HEK293T (cell line): ENCODE data around the gene ODAD3.
A peak's percentile ranks its signal among the peaks of the same experiment; 100 is the strongest.
"Not testable (repeated sequence)": the region's sequence is repeated elsewhere in the genome, so short reads cannot be mapped to it uniquely, and the experiment has no call there.

Experiments used
- CTCF ChIA-PET: fragments of 350-600 bp; formaldehyde crosslinking; extraction: SDS; loops from one replicate; lab custom pipeline; 2021; ENCODE audit warnings: antibody characterized with exemption, inconsistent platforms; lab: Yijun Ruan, JAX
- POLR2A ChIA-PET: fragments of 350-600 bp; formaldehyde crosslinking; extraction: SDS; loops from one replicate; lab custom pipeline; 2020; ENCODE audit warnings: antibody characterized with exemption, inconsistent platforms; lab: Yijun Ruan, JAX
- DNase-seq: peaks from one replicate; pipeline ENCODE4 v3.0.0; 2012; ENCODE audit warnings: mixed read lengths; ENCODE audit errors: extremely low spot score
- BHLHE40 ChIP-seq: fragments of 450-650 bp; IDR thresholded peaks from 2 replicates; pipeline ENCODE4 v1.6.1; 2016; ENCODE audit warnings: mild to moderate bottlenecking, moderate library complexity, borderline replicate concordance
- ELF4 ChIP-seq: fragments of 450-650 bp; IDR thresholded peaks from 2 replicates; pipeline ENCODE4 v1.6.1; 2017; ENCODE audit warnings: antibody characterized with exemption
- FOXA1 ChIP-seq: fragments of 450-650 bp; IDR thresholded peaks from 2 replicates; pipeline ENCODE4 v1.6.1; 2016; ENCODE audit warnings: mild to moderate bottlenecking
- FOXM1 ChIP-seq: fragments of 450-650 bp; IDR thresholded peaks from 2 replicates; pipeline ENCODE4 v1.6.1; 2017; ENCODE audit warnings: mild to moderate bottlenecking, borderline replicate concordance
- HDGF ChIP-seq: fragments of 450-650 bp; IDR thresholded peaks from 2 replicates; pipeline ENCODE4 v1.6.1; 2017; ENCODE audit warnings: antibody characterized with exemption, borderline replicate concordance
- L3MBTL2 ChIP-seq: fragments of 450-650 bp; conservative IDR thresholded peaks from 2 replicates; pipeline ENCODE4 v1.6.1; 2016; ENCODE audit warnings: mild to moderate bottlenecking
- LEF1 ChIP-seq: fragments of 450-650 bp; IDR thresholded peaks from 2 replicates; pipeline ENCODE4 v1.6.1; 2017; ENCODE audit warnings: mild to moderate bottlenecking, borderline replicate concordance
- NFRKB ChIP-seq: fragments of 450-650 bp; IDR thresholded peaks from 2 replicates; pipeline ENCODE4 v1.6.1; 2016; ENCODE audit warnings: mild to moderate bottlenecking, moderate library complexity
- SP1 ChIP-seq: fragments of 450-650 bp; IDR thresholded peaks from 2 replicates; pipeline ENCODE4 v1.6.1; 2017
- SUZ12 ChIP-seq: fragments of 450-650 bp; IDR thresholded peaks from 2 replicates; pipeline ENCODE4 v1.6.1; 2016; ENCODE audit warnings: mild to moderate bottlenecking
- TARDBP ChIP-seq: fragments of 450-650 bp; IDR thresholded peaks from 2 replicates; pipeline ENCODE4 v1.6.1; 2016
- ZNF384 ChIP-seq: fragments of 450-650 bp; IDR thresholded peaks from 2 replicates; pipeline ENCODE4 v1.6.1; 2016
- TF ChIP-seq, protein P1 (sequence below): fragments of 450-650 bp; IDR thresholded peaks from 2 replicates; pipeline ENCODE4 v1.6.1; 2016

The ODAD3 gene

DNA sequence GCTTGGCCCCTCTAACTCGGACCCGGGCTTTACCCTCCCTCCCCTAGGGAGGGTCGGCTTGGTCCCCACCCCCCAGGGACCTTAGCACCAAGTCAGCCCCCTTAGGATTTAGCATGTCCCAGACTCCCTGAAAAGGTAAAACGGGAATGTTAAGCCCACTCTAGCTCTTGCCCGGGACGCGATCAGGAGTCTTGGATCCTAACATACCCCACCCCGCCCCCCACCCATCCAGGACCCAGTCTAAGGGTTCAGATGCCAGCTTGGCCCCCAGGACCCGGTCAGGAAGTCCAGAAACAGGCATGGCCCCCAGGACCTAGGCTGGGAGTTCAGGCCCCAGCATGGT, 51.2 kb downstream of the ODAD3 start:
- TF ChIP-seq ZNF384 = no peak
- TF ChIP-seq TARDBP = no peak
- no peak for TF ChIP-seq ELF4
- ChIA-PET CTCF (interaction anchor here (0.6 to 1.8 kb wide), 11 partner anchors 9 to 99 kb away, joined by 3 to 8 read pairs (median 5); partner anchors contain the start of genes CCDC159, PRKCSH, SWSAP1 and TMEM205), POLR2A (interaction anchor here (1.0 to 2.7 kb wide), 6 partner anchors 9 to 62 kb away, joined by 3 to 24 read pairs (median 5); partner anchors contain the start of genes CCDC159, SWSAP1 and TMEM205)
- DNase-seq = no peak

DNA sequence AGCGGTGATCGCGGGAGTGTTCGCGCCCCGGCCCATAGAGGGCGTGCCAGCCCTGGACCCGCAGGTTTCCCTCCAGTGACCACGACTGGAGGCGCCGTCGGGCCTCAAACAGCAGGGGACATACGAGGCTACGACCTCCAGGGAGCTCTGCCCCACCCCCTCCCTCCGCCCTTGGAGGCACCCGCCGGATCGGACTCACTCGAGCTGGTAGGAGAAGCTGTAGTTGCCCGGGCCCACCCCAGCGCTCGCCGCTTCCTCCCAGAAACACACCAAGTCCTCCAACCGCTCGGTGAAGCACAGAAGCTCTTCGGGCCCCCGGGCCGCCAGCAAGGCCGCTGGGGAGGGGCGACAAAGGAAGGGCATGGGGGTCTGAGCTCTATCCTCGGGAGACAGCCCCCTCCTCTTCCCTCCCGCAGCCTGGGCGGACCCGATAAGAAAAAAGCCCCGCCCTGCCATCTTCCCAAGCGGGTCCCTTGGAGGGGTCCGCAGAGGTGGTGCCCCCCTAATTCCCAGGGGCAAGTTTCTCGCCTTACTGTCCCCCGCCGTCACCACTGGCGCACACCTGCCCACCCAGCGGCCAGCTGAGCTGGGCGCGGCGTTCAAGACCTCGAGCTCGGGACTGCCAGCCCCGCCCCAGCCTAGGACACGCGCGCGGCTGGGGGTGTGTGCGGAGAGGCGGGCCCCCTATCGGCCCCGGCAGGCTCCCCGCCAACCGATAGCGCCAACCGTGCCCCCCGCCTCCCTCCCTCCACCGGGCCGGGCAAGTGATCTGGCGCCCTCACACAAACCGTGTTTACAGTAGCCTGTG, 51.8 kb downstream of the ODAD3 start:
- TF ChIP-seq SUZ12 = no peak
- TF ChIP-seq, protein P1, sequence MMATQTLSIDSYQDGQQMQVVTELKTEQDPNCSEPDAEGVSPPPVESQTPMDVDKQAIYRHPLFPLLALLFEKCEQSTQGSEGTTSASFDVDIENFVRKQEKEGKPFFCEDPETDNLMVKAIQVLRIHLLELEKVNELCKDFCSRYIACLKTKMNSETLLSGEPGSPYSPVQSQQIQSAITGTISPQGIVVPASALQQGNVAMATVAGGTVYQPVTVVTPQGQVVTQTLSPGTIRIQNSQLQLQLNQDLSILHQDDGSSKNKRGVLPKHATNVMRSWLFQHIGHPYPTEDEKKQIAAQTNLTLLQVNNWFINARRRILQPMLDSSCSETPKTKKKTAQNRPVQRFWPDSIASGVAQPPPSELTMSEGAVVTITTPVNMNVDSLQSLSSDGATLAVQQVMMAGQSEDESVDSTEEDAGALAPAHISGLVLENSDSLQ = no peak
- no peak for TF ChIP-seq HDGF
- TF ChIP-seq L3MBTL2 = peak; percentile 5; the same call in 1 of the 2 replicates
- peak; percentile 66 for DNase-seq
- ChIA-PET POLR2A (interaction anchor here (0.8 to 2.7 kb wide), 8 partner anchors 8 to 89 kb away, joined by 3 to 24 read pairs (median 5); partner anchors contain the start of genes CCDC159, ODAD3, SWSAP1 and TMEM205), CTCF (interaction anchor here (0.5 to 1.8 kb wide), 19 partner anchors 8 to 102 kb away, joined by 3 to 8 read pairs (median 3); partner anchors contain the start of genes CCDC159, PRKCSH, SWSAP1 and TMEM205)

DNA sequence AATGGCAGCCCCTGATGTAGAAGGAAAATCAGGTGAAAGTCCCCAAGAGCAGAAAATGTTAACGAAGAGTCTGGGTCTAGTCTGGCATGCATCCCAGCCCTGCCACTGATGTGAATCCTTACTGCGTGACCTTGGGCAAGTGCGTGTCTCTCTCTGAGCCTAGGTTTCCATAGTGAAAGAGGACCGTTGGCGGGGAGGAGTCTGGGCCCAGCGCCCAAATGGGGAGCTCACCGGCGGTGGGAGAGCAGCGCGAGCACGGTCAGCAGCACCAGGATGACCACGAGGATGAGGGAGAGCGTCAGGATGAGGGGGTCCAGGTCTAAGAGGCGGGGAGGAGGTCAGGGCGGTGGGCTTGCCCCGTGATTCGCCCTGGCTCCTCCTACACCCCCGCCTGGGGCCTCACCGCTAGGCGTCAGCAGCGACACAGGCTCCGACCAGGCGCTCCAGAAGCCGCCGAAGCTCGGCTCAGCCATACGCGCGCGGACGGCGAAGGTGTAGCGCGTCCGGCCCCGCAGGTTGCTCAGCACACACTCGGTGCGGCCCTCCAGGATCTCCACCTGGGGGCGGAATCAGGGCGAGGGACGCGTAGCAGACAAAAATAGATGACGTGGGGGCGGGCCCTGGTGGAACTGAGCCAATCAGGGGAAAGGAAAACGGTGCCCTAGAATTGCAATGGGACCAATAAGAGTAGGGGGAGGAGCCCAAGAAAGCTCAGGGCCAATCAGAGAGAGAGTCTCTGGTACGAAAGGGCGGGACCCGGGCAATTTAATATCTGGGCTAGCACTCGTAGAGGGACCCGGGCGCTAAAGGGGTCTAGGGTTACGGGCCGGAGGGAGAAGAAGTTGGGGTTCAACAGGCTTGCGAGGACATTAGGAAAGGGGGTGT, 54.0 kb downstream of the ODAD3 start:
- POLR2A ChIA-PET = interaction anchor here (0.8 to 2.7 kb wide), 20 partner anchors 10 to 126 kb away, joined by 3 to 13 read pairs (median 4); partner anchors contain the start of genes CCDC159, ODAD3, PRKCSH and RAB3D

DNA sequence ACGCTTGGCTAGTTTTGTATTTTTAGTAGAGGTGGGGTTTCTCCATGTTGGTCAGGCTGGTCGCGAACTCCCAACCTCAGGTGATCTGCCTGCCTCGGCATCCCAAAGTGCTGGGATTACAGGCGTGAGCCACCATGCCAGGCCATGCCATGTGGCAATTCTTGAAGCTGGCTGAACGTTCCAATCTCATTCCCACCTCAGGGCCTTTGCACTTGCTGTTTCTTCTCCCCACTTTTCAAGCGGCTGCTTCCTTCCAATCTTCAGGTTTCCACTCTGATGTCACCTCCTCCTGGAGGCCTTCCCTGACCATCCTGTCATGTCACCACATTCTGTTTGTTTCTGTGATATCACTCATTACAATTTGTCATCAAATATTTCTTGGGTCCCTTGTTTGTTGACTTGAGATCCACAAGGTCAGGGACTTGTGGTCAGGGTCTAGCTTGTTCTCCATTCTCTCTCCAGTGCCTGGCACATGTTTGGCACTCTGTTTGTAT, 55.0 kb downstream of the ODAD3 start:
- ChIA-PET POLR2A (interaction anchor here (2.3 kb wide), 1 partner anchor 33 kb away, joined by 12 read pairs; the partner anchor contains the start of genes CCDC159 and TMEM205), CTCF (no interaction called here)
- DNase-seq = no peak
- TF ChIP-seq TARDBP (no peak), BHLHE40 (no peak), ELF4 (no peak)

More for the DNA sequence above, 54.0 kb downstream of the ODAD3 start:
- TF ChIP-seq, protein P1 = peak; percentile 78
- peak; percentile 73 for TF ChIP-seq L3MBTL2
- no peak for TF ChIP-seq FOXM1
- DNase-seq = peak; percentile 90
- CTCF ChIA-PET = interaction anchor here (0.6 to 1.8 kb wide), 20 partner anchors 12 to 830 kb away, joined by 3 to 14 read pairs (median 4); partner anchors contain the start of genes CCDC159, ELAVL3, ODAD3 and PRKCSH

DNA sequence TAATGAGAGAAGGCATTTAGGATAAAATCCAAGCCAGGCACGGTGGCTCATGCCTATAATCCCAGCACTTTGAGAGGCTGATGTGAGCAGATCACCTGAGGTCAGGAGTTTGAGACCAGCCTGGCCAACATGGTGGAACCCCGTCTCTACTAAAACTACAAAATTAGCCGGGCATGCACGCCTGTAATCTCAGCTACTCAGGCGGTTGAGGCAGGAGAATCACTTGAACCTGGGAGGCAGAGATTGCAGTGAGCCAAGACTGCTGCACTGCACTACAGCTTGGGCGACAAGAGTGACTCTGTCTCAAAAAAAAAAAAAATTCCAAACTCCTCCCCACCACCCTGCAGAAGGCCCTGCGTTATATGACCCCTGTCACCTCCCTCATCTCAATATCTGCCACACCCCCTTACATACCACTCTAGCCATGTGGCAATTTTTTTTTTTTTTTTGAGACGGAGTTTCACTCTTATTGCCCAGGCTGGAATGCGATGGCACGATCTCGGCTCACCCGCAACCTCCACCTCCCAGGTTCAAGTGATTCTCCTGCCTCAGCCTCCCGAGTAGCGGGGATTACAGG, 55.6 kb downstream of the ODAD3 start:
- CTCF ChIA-PET, DNase-seq: not testable (repeated sequence)
- 0 out of 2 replicates have a peak, but pooled peaks have one; percentile 20 for TF ChIP-seq ZNF384
- POLR2A ChIA-PET = interaction anchor here (2.3 kb wide), 1 partner anchor 33 kb away, joined by 12 read pairs; the partner anchor contains the start of genes CCDC159 and TMEM205

DNA sequence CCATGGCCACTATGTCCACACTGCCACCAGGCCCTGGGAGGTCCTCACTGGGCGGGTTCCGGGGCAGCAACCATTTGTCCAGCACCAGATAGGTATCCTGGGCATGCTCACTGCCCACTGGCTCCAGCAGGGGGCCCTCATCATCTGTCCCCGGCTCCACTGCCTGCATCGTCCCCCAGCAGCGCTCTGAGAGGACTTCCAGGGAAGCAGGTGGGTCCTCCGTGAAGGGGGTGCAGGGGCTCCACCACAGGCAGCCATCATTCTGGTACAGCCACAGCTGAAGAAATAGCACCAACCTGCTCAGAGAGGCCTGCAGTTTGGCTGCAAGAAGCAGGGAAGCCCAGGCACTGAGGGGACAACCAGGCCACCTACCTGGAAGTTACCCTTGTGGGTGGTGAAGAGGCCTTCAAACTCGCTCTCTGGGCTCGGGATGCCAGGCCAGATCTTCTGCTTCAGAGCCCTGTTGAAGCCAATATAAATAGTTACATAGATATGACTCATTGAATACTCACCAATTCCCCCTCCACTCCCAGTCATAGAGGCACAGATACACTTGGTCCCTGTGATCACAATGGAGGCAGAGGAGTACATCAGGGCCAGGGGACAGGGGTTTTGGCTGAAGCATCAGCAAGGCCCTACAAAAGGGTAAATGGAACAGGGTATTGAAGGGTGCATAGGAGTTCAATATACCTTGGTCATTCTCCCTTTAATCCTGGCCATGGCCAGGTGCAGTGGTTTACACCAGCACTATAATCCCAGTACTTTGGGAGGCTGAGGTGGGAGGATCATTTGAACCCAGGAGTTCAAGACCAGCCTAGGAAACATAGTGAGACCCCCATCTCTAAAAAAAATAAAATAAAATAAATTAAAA, 56.4 kb downstream of the ODAD3 start:
- ChIA-PET POLR2A (interaction anchor here (1.6 kb wide), 1 partner anchor 34 kb away, joined by 3 read pairs; no protein-coding TSS in a partner anchor), CTCF (interaction anchor here (0.7 to 2.3 kb wide), 4 partner anchors 11 to 104 kb away, joined by 3 to 13 read pairs (median 6); no protein-coding TSS in a partner anchor)
- no peak for DNase-seq
- TF ChIP-seq NFRKB (no peak), FOXA1 (no peak), L3MBTL2 (no peak), ELF4 (no peak), SP1 (no peak), FOXM1 (no peak), ZNF384 (no peak), LEF1 (no peak), HDGF (no peak), TARDBP (no peak), SUZ12 (no peak)
- TF ChIP-seq, protein P1 = no peak
